ENCODE measurements around the gene MYL10. TPM values are rescaled to one million over a fixed set of nuclear protein-coding genes. Genes with fewer than 3 reads are reported as not detected.

Gene MYL10
- total and polyA plus RNA-seq, 2 of the 13 experiments (the other 11 are each of a cell fraction or from before 2014, with no cell fraction given) = not detected

DNA sequence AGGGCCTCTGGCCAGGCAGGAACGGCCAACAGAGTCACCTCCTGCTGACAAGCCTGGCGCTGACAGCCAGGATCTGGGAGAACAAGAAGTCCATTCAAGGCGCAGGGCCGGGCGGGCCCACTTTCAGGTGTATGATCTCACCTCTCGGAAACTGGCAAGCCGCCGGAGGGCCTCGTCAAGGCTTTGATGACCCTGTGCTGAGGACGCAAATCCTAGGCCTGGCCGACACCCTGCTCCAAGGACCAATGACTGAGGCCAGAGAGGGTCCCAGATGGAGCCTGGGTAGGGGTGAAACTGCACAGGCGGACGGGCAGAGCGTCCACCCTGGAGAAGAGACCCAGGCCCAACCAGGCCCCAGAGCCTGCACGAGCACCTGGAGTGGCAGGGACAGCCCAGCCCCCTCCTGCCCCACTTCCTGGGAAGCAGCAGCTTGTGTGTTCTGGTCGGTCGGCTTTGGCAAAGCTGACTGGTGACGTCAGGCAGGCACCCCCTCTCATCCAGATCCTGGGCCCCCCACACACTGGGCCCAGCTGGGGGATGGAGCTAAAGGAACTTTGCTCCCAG lies 30.6 kb downstream of the MYL10 start (continued):
- TF ChIP-seq NFIC (IDR thresholded peaks at IDR 0.05; ENCODE audit: low read length) (no peak), CBX5 (CRISPR knock-in tag; IDR thresholded peaks at IDR 0.05; ENCODE audit: borderline replicate concordance) (no peak), YEATS2 (CRISPR knock-in tag; IDR thresholded peaks at IDR 0.05; ENCODE audit: borderline replicate concordance) (peak; percentile 17; the same call in 1 of the 2 replicates), ZBTB38 (CRISPR knock-in tag; IDR thresholded peaks at IDR 0.05) (no peak), KAT7 (CRISPR knock-in tag; IDR thresholded peaks at IDR 0.05; ENCODE audit: borderline replicate concordance) (no peak), ZNF251 (CRISPR knock-in tag; IDR thresholded peaks at IDR 0.05) (no peak), KDM1A (CRISPR knock-in tag; IDR thresholded peaks at IDR 0.05) (no peak), FOXP1 (IDR thresholded peaks at IDR 0.05) (no peak), FOXP1 (CRISPR knock-in tag; IDR thresholded peaks at IDR 0.05) (no peak), ZZZ3 (CRISPR knock-in tag; IDR thresholded peaks at IDR 0.05; ENCODE audit: borderline replicate concordance) (no peak), NR2C2 (CRISPR knock-in tag; IDR thresholded peaks at IDR 0.05; ENCODE audit: borderline replicate concordance) (no peak), SRSF9 (IDR thresholded peaks at IDR 0.05; ENCODE audit: borderline replicate concordance, insufficient read depth, low read depth, low read length, poor library complexity, severe bottlenecking) (no peak), PRPF4 (IDR thresholded peaks at IDR 0.05; ENCODE audit: low read depth, low read length, poor library complexity, severe bottlenecking) (no peak)
- TF ChIP-seq, protein P1, sequence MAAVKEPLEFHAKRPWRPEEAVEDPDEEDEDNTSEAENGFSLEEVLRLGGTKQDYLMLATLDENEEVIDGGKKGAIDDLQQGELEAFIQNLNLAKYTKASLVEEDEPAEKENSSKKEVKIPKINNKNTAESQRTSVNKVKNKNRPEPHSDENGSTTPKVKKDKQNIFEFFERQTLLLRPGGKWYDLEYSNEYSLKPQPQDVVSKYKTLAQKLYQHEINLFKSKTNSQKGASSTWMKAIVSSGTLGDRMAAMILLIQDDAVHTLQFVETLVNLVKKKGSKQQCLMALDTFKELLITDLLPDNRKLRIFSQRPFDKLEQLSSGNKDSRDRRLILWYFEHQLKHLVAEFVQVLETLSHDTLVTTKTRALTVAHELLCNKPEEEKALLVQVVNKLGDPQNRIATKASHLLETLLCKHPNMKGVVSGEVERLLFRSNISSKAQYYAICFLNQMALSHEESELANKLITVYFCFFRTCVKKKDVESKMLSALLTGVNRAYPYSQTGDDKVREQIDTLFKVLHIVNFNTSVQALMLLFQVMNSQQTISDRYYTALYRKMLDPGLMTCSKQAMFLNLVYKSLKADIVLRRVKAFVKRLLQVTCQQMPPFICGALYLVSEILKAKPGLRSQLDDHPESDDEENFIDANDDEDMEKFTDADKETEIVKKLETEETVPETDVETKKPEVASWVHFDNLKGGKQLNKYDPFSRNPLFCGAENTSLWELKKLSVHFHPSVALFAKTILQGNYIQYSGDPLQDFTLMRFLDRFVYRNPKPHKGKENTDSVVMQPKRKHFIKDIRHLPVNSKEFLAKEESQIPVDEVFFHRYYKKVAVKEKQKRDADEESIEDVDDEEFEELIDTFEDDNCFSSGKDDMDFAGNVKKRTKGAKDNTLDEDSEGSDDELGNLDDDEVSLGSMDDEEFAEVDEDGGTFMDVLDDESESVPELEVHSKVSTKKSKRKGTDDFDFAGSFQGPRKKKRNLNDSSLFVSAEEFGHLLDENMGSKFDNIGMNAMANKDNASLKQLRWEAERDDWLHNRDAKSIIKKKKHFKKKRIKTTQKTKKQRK (IDR thresholded peaks at IDR 0.05; ENCODE audit: low read length) = no peak
- TF ChIP-seq, protein P2, sequence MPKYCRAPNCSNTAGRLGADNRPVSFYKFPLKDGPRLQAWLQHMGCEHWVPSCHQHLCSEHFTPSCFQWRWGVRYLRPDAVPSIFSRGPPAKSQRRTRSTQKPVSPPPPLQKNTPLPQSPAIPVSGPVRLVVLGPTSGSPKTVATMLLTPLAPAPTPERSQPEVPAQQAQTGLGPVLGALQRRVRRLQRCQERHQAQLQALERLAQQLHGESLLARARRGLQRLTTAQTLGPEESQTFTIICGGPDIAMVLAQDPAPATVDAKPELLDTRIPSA (CRISPR knock-in tag; IDR thresholded peaks at IDR 0.05; ENCODE audit: borderline replicate concordance) = no peak
- TF ChIP-seq, protein P3, sequence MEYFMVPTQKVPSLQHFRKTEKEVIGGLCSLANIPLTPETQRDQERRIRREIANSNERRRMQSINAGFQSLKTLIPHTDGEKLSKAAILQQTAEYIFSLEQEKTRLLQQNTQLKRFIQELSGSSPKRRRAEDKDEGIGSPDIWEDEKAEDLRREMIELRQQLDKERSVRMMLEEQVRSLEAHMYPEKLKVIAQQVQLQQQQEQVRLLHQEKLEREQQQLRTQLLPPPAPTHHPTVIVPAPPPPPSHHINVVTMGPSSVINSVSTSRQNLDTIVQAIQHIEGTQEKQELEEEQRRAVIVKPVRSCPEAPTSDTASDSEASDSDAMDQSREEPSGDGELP (IDR thresholded peaks at IDR 0.05; ENCODE audit: borderline replicate concordance, low read depth) = peak; percentile 27; the same call in 1 of the 2 replicates
- TF ChIP-seq, protein P4, sequence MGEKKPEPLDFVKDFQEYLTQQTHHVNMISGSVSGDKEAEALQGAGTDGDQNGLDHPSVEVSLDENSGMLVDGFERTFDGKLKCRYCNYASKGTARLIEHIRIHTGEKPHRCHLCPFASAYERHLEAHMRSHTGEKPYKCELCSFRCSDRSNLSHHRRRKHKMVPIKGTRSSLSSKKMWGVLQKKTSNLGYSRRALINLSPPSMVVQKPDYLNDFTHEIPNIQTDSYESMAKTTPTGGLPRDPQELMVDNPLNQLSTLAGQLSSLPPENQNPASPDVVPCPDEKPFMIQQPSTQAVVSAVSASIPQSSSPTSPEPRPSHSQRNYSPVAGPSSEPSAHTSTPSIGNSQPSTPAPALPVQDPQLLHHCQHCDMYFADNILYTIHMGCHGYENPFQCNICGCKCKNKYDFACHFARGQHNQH (CRISPR knock-in tag; IDR thresholded peaks at IDR 0.05) = no peak
- TF ChIP-seq, protein P5, sequence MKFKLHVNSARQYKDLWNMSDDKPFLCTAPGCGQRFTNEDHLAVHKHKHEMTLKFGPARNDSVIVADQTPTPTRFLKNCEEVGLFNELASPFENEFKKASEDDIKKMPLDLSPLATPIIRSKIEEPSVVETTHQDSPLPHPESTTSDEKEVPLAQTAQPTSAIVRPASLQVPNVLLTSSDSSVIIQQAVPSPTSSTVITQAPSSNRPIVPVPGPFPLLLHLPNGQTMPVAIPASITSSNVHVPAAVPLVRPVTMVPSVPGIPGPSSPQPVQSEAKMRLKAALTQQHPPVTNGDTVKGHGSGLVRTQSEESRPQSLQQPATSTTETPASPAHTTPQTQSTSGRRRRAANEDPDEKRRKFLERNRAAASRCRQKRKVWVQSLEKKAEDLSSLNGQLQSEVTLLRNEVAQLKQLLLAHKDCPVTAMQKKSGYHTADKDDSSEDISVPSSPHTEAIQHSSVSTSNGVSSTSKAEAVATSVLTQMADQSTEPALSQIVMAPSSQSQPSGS (CRISPR knock-in tag; IDR thresholded peaks at IDR 0.05) = peak; percentile 62; the same call in 1 of the 2 replicates
- TF ChIP-seq, protein P6, sequence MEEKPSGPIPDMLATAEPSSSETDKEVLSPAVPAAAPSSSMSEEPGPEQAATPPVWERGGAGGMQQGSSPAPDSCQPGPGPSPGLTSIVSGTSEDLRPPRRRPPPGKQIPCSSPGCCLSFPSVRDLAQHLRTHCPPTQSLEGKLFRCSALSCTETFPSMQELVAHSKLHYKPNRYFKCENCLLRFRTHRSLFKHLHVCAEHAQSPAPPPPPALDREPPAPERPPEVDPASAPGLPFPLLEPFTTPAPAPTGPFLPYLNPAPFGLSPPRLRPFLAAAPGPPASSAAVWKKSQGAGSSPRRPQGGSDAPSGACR (CRISPR knock-in tag; IDR thresholded peaks at IDR 0.05) = no peak
- TF ChIP-seq, protein P7, sequence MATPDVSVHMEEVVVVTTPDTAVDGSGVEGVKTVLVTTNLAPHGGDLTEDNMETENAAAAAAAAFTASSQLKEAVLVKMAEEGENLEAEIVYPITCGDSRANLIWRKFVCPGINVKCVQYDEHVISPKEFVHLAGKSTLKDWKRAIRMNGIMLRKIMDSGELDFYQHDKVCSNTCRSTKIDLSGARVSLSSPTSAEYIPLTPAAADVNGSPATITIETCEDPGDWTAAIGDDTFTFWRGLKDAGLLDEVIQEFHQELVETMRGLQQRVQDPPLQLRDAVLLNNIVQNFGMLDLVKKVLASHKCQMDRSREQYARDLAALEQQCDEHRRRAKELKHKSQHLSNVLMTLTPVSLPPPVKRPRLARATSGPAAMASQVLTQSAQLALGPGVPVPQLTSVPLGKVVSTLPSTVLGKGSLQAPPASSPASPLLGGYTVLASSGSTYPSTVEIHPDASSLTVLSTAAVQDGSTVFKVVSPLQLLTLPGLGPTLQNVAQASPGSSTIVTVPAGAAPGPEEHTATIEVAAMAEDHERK (CRISPR knock-in tag; IDR thresholded peaks at IDR 0.05; ENCODE audit: low read depth) = no peak

Measured in HepG2 (cell line).